D721Med (cell line): ENCODE results near the gene CRACDL.

Experiments
- DNase-seq: peaks from one replicate; pipeline ENCODE4 v3.0.0; 2011; ENCODE audit warnings: low spot score; ENCODE audit not compliant: insufficient read length
- FAIRE-seq: peaks from 2 replicates; lab custom pipeline; 2011; peaks lifted over from hg19 to GRCh38; lab: Jason Lieb, UNC
- TF ChIP-seq, protein P1 (sequence below): IDR thresholded peaks from 2 replicates; pipeline ENCODE4 v1.5.1; 2012; ENCODE audit warnings: mild to moderate bottlenecking, control low read depth; ENCODE audit not compliant: insufficient read depth; ENCODE audit errors: missing control alignments

CRACDL gene

DNA sequence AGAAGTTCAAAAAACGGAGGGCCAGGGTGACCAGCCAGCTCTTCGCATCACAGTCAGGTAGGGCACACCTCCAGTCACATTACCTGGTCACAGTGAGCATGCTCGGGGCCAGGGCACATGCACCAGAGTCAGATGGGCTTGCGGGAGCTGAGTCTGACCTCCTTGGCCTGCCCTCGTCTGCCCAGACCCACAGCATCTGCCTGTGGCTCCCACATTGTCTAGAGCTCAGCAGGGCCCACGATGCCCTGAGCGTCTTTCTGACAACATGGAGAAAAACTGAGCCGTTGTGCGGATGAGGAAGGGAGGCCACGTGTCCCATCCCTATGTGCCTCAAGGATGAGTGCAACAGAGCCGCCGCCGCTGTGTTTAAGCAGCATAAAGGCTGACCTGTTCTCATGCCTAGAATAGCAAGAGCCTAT lies 37.6 kb downstream of the CRACDL start:
- FAIRE-seq, result no peak
- DNase-seq, result no peak
- TF ChIP-seq, protein P1, sequence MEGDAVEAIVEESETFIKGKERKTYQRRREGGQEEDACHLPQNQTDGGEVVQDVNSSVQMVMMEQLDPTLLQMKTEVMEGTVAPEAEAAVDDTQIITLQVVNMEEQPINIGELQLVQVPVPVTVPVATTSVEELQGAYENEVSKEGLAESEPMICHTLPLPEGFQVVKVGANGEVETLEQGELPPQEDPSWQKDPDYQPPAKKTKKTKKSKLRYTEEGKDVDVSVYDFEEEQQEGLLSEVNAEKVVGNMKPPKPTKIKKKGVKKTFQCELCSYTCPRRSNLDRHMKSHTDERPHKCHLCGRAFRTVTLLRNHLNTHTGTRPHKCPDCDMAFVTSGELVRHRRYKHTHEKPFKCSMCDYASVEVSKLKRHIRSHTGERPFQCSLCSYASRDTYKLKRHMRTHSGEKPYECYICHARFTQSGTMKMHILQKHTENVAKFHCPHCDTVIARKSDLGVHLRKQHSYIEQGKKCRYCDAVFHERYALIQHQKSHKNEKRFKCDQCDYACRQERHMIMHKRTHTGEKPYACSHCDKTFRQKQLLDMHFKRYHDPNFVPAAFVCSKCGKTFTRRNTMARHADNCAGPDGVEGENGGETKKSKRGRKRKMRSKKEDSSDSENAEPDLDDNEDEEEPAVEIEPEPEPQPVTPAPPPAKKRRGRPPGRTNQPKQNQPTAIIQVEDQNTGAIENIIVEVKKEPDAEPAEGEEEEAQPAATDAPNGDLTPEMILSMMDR, result no peak

DNA sequence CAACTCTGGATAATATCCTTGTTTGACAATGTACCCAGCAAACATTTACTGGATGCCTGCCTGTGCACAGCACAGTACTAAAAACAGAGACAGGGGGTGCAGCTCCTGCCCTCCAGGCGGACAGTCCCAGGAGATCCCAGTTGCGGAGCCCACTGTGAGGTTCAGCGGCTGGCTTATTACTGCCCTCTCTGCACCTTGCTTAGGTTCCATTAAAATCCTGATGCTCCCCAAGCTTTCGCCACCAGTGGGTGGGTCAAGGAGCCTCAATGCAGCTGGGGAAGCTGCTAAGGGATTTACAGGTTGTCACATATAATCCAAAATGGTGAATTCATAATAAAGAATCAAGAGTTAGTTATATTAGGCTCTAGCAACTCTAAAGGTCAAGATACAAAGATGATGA lies 38.3 kb downstream of the CRACDL start:
- TF ChIP-seq, protein P1, result no peak
- DNase-seq, result no peak
- FAIRE-seq, result no peak

GRCh38 chr2:98896944-98897343 lies 39.1 kb downstream of the CRACDL start:
- TF ChIP-seq, protein P1, result no peak
- FAIRE-seq (no peak), DNase-seq (no peak)

DNA sequence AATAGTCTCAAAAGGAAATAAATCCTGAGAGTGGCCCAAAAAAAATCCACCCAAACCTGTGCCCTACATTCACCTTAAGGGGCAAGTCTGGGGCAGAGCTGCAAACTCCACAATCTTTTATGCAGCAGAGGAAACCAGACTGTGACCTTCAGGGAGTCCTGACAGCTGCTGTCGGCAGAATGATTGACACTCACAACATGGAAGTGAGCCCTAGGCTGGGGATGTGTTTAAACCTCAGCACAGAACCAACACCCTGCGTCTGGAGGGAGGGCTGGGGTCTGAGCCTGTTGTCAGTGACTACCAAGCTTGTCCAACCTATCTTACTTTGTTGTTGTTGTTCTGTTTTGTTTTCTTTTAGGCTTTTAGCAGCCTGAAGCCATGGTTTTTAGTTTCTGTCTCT lies 39.6 kb downstream of the CRACDL start:
- DNase-seq (no peak), FAIRE-seq (no peak)
- TF ChIP-seq, protein P1, result no peak

- TF ChIP-seq, protein P1, result no peak
Measured at GRCh38 chr2:98895901-98896300, 40.1 kb downstream of the CRACDL start.

GRCh38 chr2:98895221-98895620 lies 40.8 kb downstream of the CRACDL start:
- FAIRE-seq (no peak), DNase-seq (no peak)
- TF ChIP-seq, protein P1, result no peak

More at GRCh38 chr2:98895901-98896300, 40.1 kb downstream of the CRACDL start:
- FAIRE-seq, result no peak
- DNase-seq, result no peak

DNA sequence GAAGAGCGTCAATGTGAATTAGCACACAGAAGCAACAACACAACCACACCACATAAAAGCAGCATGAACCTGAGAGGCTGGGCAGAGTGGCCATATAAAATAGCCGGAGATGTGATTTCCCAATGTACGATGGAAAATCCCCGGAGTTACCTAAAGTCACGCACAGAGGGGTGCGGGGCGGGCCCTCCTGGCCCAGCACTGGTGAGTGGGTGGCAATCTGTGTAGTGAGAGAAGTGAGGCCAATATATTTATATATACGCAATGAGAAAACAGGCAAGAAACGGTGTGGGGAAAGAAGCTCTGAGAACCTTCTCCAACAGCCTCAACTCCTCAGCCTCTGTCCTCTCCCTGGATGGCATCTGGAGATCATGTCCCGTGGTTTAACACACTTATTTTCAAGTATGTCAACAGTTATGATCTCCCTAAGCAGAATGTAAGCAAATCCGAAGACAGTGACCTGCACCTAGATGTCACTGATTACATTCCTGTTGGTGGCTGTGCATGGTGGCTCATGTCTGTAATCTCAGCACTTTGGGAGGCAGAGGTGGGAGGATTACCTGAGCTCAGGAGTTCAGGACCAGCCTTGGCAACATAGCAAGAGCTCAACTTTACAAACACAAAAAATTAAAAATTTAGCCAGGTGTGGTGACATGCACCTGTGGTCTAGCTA lies 41.6 kb downstream of the CRACDL start:
- no peak for FAIRE-seq
- TF ChIP-seq, protein P1, result no peak
- DNase-seq, result no peak
